Measurements from ENCODE around the gene KRTAP10-11. TPM values are rescaled to one million over a fixed set of nuclear protein-coding genes. Genes with fewer than 3 reads are reported as not detected.

KRTAP10-11 gene
- total and polyA plus RNA-seq, 2 donors from 2014 or later = not detected

GRCh38 chr21:44681152-44681551 lies 34.9 kb downstream of the KRTAP10-11 start:
- no peak for TF ChIP-seq CTCF (IDR thresholded peaks at IDR 0.05; ENCODE audit: borderline replicate concordance, extremely low read depth, insufficient read depth)
- FAIRE-seq = no peak
- intact Hi-C loops (cut with DNase I) = no loop called here

DNA sequence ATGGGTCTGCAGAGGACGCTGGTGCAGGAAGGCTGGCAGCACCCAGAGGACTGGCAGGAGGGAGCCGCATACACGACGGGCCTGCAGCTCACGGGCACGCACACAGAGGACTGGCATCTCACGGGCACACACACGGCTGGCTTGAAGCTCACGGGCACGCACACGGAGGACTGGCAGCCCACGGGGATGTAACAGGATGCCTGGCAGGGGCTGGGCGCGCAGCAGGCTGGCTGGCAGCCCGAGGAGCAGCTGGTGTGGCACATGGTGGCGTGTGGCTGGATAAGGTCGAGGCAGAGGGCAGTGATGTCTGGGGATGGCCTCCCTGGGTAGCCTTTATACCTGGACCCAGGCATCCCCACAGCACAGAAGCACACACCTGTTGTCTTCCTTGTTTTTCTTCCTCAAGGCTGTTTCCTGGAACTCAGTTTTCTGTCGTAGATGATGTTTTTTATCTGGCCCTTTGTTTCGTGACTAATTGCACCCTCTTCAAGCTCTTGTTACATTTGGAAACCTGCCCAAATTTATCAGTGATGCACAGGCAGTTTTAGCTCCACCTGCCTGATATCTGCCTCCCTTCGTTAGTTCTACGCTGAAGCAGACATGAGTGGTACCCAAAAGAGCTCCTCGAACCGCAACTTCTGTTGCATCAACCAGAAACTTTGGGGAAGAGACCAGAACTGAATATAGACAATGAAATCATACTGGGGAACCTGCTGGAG lies 35.8 kb downstream of the KRTAP10-11 start, which contains the start of gene KRTAP12-1:
KRTAP12-1 (minus strand) TSS at position 303 of the 719 bp plus-strand sequence; CDS start at position 263, 40 bp downstream.
- FAIRE-seq (no peak), DNase-seq (no peak)
- Histone ChIP-seq H3K9me3 (ENCODE audit: control insufficient read depth in 2 of 3, insufficient read depth in 1 of 3, low read length in 3 of 3) (no peaks in the 10 kb centered on the region), H3K36me3 (ENCODE audit: control insufficient read depth in 2 of 3, insufficient read depth in 3 of 3, low read length in 3 of 3) (no peaks in the 10 kb centered on the region), H3K9ac (ENCODE audit: low read length in 3 of 3) (no peak within 1 kb of the TSS), H3K27ac (ENCODE audit: low read depth in 2 of 2, low read length in 2 of 2) (no peak within 1 kb of the TSS), H3K4me1 (ENCODE audit: control insufficient read depth in 2 of 3, insufficient read depth in 2 of 3, low read depth in 1 of 3, low read length in 3 of 3) (no peaks in the 10 kb centered on the region), H3K27me3 (ENCODE audit: control insufficient read depth, insufficient read depth, low read length) (no peaks in the 10 kb centered on the region), H3K4me3 (ENCODE audit: low read length in 3 of 3) (no peak within 1 kb of the TSS)
- intact Hi-C loops (cut with DNase I) = no loop called here
- TF ChIP-seq CTCF (IDR thresholded peaks at IDR 0.05; ENCODE audit: borderline replicate concordance, extremely low read depth, insufficient read depth) = no peak

More at GRCh38 chr21:44681152-44681551, 34.9 kb downstream of the KRTAP10-11 start:
- no peaks in the 10 kb centered on the region for H3K36me3 ChIP-seq (ENCODE audit: control insufficient read depth in 2 of 3, insufficient read depth in 3 of 3, low read length in 3 of 3)
- H3K4me3 ChIP-seq (ENCODE audit: low read length in 3 of 3) = no peak overlapping the region
- no peaks in the 10 kb centered on the region for H3K9me3 ChIP-seq (ENCODE audit: control insufficient read depth in 2 of 3, insufficient read depth in 1 of 3, low read length in 3 of 3)
- no peaks in the 10 kb centered on the region for H3K4me1 ChIP-seq (ENCODE audit: control insufficient read depth in 2 of 3, insufficient read depth in 2 of 3, low read depth in 1 of 3, low read length in 3 of 3)
- DNase-seq = no peak
- H3K27ac ChIP-seq (ENCODE audit: low read depth in 2 of 2, low read length in 2 of 2) = no peak overlapping the region
- no peaks in the 10 kb centered on the region for H3K27me3 ChIP-seq (ENCODE audit: control insufficient read depth, insufficient read depth, low read length)
- no peak overlapping the region for H3K9ac ChIP-seq (ENCODE audit: low read length in 3 of 3)

DNA sequence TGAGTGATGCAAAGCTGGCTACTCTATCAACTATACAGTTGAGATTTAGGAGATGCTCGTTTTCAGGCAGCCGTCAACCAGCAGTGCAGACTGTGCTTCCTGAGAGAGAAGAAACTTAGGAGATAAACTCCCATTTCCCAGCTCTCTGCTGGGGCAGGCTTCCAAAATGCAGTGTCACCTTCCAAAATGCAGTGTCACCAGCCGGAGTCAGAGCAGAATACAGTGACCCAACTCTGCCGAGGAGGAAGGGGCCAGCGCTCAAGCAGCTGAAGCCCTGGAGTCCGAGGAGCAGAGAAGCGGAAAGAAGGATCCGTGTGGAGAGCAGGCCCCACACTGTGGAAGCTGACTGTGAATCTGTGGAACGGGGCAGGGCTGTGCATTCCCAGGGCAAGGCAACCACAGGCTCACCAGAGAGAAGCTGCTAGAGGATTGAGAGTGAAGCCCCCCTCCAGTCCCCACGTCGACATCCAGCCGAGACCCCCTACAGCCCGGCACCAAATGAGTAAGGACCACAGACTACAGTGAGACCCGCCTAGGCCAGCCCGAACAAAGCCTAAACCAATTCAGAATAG lies 36.5 kb downstream of the KRTAP10-11 start:
- Histone ChIP-seq H3K9me3 (ENCODE audit: control insufficient read depth in 2 of 3, insufficient read depth in 1 of 3, low read length in 3 of 3) (no peaks in the 10 kb centered on the region), H3K4me1 (ENCODE audit: control insufficient read depth in 2 of 3, insufficient read depth in 2 of 3, low read depth in 1 of 3, low read length in 3 of 3) (no peaks in the 10 kb centered on the region), H3K9ac (ENCODE audit: low read length in 3 of 3) (no peak overlapping the region), H3K27ac (ENCODE audit: low read depth in 2 of 2, low read length in 2 of 2) (no peak overlapping the region), H3K4me3 (ENCODE audit: low read length in 3 of 3) (no peak overlapping the region), H3K36me3 (ENCODE audit: control insufficient read depth in 2 of 3, insufficient read depth in 3 of 3, low read length in 3 of 3) (no peaks in the 10 kb centered on the region), H3K27me3 (ENCODE audit: control insufficient read depth, insufficient read depth, low read length) (no peaks in the 10 kb centered on the region)
- DNase-seq (no peak), FAIRE-seq (no peak)
- no peak for TF ChIP-seq CTCF (IDR thresholded peaks at IDR 0.05; ENCODE audit: borderline replicate concordance, extremely low read depth, insufficient read depth)
- intact Hi-C loops (cut with DNase I) = no loop called here
